Stimulated activated CD4-positive, alpha-beta T cell treated with anti-CD3 and anti-CD28 coated beads, Interleukin-1b, Interleukin-23, amount 100 ng/mL, for 1 hour (primary cell): ENCODE results near the gene NUMA1.

Source experiments
- DNase-seq, 2 donors: peaks; one replicate each; pipeline ENCODE4 v3.0.0-alpha.2; 2020; ENCODE audit warnings: low read depth in 2 of 2

The NUMA1 gene

DNA sequence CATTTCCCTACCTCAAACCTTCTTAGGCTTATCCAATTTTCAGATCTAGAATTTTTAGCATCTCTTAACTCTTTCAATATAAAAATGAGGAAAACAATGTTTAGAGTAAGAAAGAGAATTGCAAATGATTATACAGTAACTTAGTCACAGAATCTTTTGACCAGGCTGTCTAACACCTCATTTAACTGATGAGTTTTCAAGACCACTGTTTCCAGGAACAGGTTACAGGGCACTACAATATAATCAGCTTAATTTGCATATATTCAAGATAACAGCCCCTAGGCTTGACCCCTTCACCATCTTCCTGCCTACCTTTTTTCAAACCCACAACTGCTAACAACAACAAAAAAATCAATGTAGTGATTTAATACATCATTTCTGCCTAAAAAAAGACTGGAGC, 12.7 kb downstream of the NUMA1 start:
- DNase-seq = no peak

DNA sequence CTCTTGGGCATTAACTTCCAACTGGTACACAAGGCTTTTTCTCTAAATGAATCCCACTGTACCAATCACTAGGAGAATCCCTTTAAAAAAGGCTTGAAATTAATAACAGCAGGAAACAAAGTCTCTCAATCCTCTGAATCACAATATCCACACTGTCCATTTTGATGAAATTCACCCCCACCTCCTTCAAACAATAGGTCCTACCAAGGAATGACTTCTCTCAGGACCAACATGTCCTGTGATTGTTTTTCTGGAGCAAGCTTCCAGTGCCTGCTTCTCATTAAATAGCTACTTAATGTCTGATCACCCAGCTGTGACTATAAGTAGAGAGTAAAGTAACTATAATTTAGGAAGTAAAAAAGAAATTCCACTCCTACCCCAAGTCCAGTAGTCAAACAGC, 13.1 kb downstream of the NUMA1 start:
- DNase-seq = no peak

DNA sequence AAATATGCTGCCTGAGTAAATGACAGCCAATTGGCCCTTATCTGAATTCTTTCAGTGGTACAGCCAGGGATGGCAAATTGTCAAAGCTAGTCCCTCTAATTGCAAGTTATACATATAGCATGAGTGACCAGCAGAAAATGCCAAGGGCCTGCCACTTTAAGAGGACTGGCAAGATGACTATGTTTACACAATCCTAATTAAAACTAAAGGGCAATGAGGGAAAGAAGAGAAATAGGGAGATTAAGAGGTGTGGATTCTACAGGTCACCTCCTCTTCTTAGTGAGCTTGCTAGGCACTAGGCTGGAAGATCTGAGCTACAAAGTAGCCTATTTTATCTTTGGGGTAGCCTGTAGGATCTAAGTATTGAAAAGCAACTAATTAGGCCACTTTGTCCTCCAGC, 13.5 kb downstream of the NUMA1 start:
- no peak for DNase-seq

DNA sequence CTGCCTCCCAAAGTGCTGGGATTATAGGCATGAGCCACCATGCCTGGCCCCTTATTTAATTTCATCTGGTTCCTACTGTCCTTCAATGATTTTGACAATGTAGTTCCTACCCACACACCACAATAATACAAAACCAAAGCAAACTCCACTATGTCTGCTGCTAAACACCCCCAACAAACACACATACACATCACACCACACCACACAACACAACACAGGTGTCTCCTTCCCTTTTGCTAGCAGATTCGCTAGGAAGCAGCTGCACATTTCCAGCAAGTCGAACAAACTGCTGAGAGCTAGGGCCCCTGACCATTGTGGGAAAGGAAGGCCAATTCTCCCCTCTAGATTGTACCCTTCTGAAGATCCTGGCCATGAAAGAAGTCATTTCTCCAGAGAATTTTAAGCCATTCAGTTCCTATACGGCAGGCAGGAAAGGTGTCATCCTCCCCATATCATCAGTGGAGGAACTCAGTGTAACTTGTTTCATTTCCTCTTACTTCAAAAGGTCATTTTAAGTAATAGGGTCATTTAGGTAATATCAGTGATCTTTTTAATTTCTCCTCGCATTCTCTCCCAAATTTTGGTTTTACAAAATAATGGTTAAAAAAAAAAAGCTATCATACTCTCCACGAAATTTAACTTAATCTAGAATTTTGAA, 18.5 kb downstream of the NUMA1 start:
- no peak for DNase-seq

DNA sequence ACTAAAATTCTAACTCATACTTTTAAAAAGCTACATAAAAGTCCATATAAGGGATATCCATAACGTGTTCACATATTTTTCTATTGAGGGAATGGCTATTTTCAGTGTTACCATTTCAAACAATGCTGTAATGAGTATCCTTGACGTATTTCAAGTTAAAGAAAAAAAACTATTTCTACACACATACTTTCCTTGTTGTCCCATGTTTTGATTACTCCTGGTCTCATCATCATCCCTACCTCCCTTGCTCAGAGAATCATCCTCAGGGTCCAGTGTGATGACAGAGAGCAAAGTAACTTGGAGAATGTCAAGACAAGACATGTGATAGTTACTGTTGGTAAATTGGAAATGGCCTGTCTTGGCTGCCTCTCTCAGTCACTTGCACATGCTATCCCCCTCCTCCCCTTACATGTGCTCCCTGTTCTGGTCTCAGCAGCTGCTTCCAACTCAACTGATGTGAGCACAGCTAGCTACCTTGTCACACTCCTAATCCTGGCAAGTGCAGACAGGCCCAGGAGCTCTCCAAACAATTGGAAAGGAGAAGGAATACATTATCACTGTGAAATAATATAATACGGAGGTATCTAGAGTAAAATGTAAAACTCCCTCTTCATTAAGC, 21.8 kb downstream of the NUMA1 start:
- DNase-seq = no peak

DNA sequence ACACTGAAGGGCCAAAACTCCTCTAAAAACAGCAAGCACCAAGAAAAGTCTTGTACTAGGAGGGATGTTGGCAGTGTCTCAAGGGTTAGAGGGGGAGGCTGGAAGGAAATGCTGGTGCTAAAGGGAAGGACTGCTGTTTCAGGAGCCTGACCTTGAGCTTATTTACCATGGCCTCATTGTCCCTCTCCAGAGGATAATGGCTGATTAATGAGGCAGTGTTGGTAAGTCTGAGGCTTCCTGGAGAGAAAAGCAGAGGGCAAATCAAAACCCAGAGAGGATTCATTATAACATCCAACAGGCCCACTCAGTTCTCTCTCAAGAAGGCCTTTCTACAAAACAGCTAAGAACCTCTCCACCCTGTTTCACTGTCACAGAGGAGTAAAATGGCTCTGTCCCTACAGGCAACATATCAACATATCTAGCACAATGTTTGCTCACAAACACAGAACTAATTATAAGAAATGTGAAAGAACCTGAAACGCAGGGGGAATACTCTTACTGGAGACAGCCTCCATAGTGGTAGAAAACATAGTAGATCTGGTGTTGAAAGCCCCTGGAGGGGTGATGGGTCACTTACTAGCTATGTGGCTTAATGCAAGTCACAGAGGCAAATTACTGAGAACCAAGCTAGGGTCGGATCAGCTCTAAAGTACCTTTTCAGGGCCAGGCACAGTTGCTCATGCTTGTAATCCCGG, 31.4 kb downstream of the NUMA1 start:
- no peak for DNase-seq

DNA sequence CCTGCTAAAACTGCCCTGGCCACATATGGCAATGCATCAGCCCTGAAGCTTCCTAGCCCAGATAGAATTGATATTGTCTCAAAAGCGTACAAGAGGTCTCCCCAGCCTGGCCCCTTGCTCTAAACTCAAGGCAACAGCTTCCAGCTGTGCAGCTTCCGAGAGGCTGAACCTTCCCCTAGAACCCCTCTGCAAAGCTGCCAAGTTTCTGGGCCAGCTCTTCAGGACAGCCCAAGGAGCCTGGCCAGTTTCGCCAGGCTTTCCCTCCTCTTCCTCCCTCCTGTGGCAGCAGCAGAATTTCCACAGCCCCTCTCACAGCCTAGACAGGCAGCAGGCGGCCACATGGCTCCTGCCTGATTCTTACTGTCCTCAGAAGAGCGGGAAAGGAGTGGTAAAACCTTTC, 34.5 kb downstream of the NUMA1 start:
- no peak for DNase-seq

DNA sequence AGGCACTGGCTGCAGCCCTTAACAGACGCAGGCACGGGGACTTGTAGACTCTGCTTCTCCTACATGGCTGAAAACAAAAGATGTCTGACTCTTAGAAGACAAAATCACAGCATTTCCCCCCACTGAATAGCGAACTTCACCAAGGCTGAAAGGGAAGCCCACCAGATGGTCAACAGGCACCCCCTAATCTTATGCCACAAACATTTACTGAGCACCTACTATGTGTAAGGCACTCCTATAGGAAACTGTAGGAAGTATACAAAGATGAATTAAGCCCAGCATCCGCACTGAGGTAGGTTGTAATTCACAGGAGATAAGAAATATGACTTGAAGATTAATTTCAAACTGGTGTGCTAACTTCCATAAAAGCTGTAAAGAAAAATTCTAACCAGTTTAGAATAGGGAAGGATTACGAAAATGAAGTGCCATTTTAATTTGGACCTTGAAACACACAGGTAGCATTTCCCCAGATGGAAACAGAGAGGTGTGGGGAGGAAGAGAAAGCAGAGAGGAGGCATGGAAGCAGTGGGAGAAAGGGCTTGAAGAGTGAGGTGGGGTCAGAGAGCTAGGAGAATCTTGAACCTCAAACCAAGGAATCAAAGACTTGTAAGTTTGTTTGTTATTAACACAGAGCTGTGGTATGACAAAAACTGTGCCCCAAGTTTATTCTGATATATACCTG, 38.1 kb downstream of the NUMA1 start:
- DNase-seq = no peak

DNA sequence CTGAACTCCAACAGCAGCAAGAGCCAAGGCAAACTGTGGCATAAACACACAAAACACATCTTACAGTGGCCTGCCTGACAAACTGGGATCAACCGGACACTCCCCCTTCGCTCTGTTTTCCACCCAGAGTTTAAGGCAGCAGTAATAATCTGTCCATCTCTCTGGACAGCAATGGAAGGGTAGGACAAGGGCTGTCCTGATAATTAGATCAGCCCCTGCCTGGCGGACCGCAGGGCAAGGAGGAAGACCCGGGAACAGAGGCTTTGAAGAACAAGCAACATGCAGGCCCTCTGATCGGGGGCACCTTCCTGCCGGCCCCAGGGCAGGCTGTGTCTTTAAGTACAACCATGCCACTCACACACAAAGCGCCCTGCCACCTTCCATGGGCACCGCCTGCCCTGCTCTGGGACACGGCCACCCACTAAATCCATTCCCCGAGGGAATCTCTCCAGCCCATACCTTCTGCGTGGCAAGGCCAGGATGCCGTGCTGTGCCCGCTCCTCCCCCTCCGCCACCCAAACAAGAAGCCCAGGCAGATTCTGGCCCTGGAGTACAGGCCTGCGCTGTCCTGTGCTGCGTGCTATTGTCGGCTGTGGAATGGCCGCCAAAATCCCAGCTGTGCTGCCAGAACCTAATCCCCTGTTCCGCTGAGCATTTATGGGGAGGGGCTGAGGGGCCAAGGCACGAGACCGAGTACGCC, 38.8 kb downstream of the NUMA1 start:
- no peak for DNase-seq

DNA sequence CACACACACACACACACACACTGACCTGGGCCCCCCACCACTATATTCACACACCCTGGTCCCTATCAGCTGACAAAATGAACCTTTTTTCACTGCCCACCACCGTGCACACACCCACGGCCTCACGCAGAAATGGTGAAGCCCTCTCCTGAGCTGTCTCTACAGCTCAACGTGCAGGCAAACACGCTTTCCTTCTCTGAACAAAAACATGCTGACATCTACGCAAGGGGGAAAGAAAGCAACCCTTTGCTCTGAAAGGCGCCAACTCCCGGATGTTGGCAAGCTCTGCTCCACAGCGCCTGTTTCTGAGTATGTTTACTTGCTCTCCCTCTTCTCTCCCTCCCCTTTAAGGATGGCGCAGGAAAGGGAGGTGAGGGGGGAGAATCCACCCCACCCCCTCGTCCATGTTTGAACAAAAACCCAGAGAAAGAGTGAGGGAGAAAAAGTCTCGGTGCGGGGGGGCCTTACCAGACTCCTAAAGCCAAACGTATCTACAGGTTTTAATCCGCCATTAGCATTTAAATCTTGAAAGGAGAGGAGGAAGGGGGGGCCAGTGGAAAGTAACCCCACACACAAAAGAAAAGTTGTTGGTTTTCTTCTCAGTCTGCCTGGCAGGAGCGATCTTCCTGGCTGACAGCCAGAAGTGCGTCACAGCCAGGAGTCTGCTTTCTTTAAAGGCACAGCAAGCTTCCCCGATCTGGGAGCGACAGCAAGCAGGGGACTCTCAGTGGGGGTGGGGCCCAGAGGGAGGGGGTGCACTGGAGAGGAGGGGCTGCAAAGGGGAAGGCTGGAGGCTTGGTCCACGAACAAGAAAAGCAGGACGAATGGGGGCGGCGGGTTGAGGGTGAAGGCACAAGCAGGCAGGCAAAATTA, 39.6 kb downstream of the NUMA1 start:
- peak; percentile 44 to 50 for DNase-seq

DNA sequence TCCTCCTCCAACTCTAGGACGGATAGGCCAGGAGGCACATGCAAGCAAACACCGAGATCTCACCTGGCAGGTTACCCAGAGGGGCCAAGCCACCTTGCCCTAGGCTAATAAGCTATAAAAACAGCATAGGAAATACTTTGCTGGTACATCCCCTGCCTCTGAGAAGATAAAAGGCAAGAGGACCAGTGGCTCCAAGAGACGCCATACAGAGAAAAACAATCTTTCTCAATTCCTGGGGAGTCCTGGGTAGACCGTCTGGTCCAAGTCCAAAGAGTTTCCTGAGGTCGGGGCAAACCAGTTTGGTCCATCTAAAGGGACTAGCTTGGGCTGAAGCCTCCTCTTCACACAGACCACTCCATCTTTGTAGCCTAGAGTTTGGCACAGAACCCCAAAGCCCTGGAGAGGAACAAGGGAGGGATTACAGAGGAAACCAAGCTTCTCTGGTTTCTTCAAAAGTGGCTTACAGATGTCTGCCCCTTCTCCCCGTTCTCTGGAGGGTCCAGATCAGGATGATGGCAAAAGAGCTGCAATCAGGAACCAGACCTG, 40.4 kb downstream of the NUMA1 start:
- DNase-seq = no peak

DNA sequence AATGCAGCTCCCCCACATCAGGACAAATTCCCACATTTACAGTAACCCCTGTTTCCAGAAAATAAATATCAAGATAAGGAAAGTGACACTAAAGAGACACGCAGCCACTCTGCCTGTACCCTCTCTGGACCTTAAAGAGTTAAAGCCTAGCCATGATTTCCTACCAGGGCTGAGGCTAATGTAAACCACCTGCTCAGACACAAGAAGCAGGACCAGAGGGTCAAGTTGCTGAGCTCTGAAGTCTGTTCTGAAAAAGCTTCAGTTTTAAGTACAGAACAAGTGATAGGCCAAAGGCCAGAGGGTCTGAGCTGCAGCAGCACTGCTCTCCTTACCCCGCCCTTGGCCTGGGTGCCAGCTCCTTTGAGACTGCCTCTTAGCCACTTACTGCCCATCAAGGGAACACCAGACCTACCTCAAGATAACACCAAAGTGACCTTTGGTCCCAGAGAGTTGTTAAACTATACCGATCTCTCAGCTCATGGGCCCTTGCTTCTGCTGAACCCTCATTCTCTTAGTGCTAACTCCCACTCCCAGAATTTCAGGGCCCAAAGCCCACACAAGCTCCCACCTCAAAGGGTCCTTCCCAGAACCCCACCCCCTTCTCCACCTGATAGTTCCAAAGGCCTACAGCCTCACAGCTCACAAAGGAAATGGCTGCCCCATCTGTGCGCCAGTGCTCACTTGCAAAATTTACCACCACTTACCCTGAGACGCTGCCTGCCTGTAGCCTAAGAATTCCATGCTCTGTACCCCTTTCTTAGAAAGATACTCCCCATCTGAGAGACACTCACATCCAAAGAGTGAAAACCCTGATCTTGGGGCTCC, 41.1 kb downstream of the NUMA1 start:
- DNase-seq = no peak

DNA sequence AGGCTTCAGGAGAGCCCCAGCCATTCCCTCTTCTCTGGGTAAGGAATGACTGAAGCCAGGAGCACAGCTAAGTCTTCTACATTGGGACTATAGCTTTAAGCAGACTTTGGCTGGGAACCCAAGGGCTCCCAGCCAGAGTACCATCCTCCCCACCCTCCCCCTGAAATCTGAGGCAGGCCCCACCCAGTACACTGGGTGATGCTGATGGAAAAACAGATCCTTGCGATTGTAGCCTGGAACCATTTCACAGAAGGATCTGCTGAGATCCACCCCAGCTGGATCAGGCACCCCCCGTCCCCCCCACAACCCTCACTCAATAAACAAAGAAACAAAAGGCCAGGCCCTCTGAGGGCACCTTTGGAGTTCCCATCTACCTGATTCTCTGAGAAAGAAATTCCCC, 41.9 kb downstream of the NUMA1 start:
- no peak for DNase-seq

DNA sequence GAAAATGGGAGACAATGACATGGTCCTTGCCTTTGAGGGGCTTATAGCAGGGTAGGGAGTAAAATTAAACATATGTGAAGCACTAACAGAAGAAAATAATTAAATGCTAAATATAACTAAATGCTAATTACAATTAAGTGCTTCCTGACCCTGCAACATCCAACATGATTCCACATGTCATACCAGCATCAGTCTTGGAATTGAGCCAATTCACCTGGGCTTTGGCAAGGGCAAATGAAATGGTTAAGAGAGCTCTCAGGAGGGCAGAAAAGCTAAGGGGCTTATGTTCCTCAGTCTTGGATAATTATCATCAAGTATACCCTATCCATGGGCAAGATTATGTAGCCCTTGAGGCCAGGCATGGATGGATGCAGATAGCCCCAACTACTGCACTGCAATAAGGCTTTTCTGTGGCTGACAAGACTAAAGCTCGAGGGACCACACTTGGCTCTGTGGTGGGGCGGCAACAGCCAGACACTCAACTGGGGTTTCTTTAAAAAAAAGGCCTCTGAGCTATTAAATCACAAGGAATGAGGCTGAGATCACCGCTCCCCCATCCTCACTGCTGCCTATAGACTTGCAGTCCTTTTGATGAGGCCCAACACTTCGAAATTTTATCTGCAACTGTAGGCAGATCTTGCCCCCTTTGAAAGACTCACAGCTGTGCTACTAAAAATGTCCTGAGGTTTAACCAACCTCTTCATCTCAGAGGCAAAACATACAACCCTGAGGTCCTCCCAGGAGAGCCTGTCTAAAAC, 42.6 kb downstream of the NUMA1 start:
- no peak for DNase-seq

DNA sequence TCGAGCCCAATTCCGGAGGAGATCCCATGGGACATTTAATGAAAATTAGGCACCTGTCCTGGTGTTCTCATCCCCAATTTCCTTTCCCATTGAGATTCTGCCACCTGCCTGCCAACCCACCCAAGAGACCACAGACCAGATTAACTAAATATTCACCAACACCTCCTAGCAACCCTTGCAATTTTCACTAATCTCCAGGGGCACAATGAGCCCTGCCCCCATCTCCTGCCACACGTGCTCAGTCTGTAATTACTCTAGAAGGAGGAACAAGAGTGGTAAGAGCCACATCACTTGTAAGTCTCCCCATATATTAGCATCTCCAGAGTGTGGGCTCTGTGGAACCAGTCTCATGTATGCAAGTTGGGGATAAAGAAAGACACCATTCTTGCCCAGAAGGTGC, 43.7 kb downstream of the NUMA1 start:
- no peak for DNase-seq

DNA sequence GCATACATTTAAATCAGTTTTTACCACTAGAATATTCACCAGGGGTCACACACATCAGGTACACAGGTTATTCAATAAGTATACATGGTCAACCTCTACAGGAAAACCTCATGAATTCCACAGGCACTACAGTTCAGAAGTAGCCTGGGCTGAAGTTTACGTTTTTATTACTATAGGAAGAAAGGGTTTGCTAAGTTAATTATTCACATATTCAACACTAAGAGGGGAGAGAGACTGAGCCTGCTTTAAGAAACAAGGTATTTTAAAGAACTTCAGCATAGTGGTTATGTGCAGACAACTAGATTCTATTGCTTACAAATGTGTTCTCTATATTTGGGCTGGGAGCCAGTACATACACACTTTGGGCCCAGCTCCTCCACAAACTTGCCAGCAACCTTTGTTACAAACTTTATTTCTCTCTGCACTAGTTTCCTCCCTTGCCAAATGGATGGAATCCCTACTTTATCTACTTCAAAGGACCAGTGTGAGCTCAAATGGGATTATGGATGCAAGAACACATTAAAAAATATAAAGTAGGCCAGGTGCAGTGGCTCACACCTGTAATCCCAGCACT, 49.8 kb downstream of the NUMA1 start:
- no peak for DNase-seq

DNA sequence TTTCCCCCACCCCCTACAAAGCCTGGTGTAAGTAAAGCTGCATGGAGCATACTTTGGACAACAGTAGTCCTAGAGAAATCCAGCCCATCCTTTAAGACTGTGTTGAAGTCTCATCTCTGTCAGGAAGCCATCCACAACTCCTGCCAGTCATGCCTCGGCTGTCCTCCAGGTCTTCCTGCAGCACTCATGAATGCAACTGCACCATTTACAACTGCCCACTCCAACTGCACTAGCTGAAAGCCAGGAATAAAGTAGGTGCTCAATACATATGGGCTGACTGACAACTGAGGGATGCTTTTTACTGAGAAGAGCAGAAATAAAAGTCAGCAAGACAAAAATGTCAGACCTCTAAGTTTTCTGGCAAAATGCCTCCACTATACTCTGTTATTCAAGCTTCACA, 54.3 kb downstream of the NUMA1 start:
- no peak for DNase-seq

DNA sequence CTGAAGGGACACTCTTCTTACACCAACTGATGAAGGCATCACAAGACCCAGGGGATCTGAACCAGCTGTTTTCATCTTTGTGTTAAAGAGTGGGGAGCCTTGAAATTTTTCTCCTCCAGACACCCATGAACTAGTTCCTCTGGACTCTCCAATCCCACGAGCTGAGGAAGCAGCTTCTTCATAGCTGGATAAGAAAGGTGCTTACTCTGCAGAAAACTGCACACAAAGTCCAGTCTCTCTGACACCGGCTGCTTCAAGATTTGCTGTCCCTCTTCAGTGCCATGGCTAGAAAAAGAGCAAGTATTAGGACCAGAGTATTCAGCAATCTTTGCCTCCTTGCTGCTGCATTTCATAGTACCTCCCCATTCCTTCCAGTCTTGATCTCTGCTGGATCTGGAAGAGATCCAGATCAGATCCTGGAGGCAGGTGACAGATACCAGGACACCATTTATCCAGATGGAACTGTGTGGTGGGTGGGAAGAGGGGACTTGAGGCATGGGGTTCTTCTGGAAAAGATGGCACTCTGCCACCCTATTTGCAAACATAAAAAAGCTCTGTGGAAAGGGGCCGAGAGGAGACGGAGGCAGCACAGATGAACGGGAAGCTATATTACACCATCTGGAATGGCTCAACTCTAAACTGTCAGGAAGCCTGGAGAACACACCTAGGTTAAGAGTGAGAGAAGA, 56.1 kb downstream of the NUMA1 start:
- no peak for DNase-seq
